ENCODE data around the gene LACTBL1.

DNA sequence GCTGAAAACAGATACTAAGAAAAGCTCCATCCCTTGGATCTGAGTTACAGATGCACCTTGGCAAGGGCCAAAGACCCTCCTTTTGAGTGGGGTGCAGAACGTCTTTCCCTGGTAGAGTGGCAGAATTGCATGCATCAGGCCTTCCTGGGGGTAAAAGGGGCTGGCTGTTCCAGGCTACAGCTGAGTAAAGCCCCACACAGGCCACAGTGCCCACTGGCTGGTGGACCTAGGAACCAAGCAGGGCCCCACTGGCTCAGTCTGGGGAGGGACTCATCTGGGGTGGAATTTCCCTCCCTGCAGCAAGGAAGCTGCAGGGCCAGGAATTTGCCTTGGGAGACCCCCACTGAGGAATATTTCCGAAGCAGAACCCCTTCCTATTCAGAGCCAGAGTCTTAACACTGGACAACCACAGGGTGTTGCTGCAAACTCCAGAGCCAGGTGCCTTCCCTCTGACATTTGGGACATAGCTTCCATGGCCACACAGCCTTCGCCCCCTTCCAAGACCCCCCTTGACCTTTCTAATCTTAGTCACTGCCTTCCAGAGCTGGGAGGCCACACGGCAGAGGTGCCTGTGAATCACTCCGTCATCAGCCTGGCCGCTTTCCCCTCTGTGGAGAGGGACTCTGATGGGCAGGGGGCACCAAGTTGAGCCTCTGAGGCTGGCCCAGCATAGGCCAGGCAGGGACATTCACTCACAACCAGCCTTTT lies 52.5 kb downstream of the LACTBL1 start:
- TF ChIP-seq, protein P1, sequence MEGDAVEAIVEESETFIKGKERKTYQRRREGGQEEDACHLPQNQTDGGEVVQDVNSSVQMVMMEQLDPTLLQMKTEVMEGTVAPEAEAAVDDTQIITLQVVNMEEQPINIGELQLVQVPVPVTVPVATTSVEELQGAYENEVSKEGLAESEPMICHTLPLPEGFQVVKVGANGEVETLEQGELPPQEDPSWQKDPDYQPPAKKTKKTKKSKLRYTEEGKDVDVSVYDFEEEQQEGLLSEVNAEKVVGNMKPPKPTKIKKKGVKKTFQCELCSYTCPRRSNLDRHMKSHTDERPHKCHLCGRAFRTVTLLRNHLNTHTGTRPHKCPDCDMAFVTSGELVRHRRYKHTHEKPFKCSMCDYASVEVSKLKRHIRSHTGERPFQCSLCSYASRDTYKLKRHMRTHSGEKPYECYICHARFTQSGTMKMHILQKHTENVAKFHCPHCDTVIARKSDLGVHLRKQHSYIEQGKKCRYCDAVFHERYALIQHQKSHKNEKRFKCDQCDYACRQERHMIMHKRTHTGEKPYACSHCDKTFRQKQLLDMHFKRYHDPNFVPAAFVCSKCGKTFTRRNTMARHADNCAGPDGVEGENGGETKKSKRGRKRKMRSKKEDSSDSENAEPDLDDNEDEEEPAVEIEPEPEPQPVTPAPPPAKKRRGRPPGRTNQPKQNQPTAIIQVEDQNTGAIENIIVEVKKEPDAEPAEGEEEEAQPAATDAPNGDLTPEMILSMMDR (IDR thresholded peaks at IDR 0.05; ENCODE audit: insufficient read depth, low read depth, low read length), result no peak
- TF ChIP-seq EZH2 (IDR thresholded peaks at IDR 0.05; ENCODE audit: insufficient read depth, low read length), result no peak
